Measurements from ENCODE around the gene MKNK2. TPM values are rescaled to one million over a fixed set of nuclear protein-coding genes. Genes with fewer than 3 reads are reported as not detected.

The MKNK2 gene
- total RNA-seq, 4 donors from 2014 or later, result 113 to 267 (median 193) TPM

- 83% methylated on average over 13 of the region's 21 CpGs for WGBS
- Histone ChIP-seq H3K4me3 (no peak overlapping the region), H3K27ac (replicated peaks in 1 of 4) (peak overlapping the region; percentile 23 to 74 (median 40)), H3K36me3 (peaks cover 0 to 7% (median 2%) of the 10 kb centered on the region in 4 donors), H3K4me1 (peaks cover 15 to 38% (median 35%) of the 10 kb centered on the region in 4 donors), H3K27me3 (no peaks in the 10 kb centered on the region), H3K9me3 (no peaks in the 10 kb centered on the region)
- intact Hi-C loops (cut with DNase I), result no loop called here
- TF ChIP-seq POLR2AphosphoS5 (IDR thresholded peaks at IDR 0.05) (no peak), EP300 (IDR thresholded peaks at IDR 0.05) (no peak), POLR2A (IDR thresholded peaks at IDR 0.05; ENCODE audit: low read depth) (no peak)
- TF ChIP-seq, protein P1, sequence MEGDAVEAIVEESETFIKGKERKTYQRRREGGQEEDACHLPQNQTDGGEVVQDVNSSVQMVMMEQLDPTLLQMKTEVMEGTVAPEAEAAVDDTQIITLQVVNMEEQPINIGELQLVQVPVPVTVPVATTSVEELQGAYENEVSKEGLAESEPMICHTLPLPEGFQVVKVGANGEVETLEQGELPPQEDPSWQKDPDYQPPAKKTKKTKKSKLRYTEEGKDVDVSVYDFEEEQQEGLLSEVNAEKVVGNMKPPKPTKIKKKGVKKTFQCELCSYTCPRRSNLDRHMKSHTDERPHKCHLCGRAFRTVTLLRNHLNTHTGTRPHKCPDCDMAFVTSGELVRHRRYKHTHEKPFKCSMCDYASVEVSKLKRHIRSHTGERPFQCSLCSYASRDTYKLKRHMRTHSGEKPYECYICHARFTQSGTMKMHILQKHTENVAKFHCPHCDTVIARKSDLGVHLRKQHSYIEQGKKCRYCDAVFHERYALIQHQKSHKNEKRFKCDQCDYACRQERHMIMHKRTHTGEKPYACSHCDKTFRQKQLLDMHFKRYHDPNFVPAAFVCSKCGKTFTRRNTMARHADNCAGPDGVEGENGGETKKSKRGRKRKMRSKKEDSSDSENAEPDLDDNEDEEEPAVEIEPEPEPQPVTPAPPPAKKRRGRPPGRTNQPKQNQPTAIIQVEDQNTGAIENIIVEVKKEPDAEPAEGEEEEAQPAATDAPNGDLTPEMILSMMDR (IDR thresholded peaks at IDR 0.05), result no peak
- DNase-seq (ENCODE audit: extremely low spot score), result no peak
Measured at GRCh38 chr19:2012941-2013682, 37.9 kb downstream of the MKNK2 start.

GRCh38 chr19:2011169-2011568 is 39.9 kb downstream of the MKNK2 start:
- Histone ChIP-seq H3K27me3 (no peaks in the 10 kb centered on the region), H3K9me3 (no peaks in the 10 kb centered on the region), H3K27ac (replicated peaks in 1 of 4) (no peak overlapping the region), H3K36me3 (peaks cover 0 to 7% (median 2%) of the 10 kb centered on the region in 4 donors), H3K4me1 (peaks cover 10 to 37% (median 29%) of the 10 kb centered on the region in 4 donors), H3K4me3 (no peak overlapping the region)
- 89% methylated on average over 12 of the region's 12 CpGs for WGBS
- DNase-seq (ENCODE audit: extremely low spot score), result no peak
- intact Hi-C loops (cut with DNase I), result no loop called here
- TF ChIP-seq POLR2A (IDR thresholded peaks at IDR 0.05; ENCODE audit: low read depth), result no peak
- TF ChIP-seq, protein P1 (IDR thresholded peaks at IDR 0.05), result no peak

- no peak for TF ChIP-seq POLR2AphosphoS5 (IDR thresholded peaks at IDR 0.05)
- intact Hi-C loops (cut with DNase I), result no loop called here
- Histone ChIP-seq H3K4me1 (peaks cover 9 to 35% (median 27%) of the 10 kb centered on the region in 4 donors), H3K9me3 (no peaks in the 10 kb centered on the region), H3K36me3 (peaks cover 0 to 7% (median 2%) of the 10 kb centered on the region in 4 donors), H3K27ac (replicated peaks in 1 of 4) (no peak overlapping the region), H3K4me3 (no peak overlapping the region), H3K27me3 (no peaks in the 10 kb centered on the region)
- 96% methylated on average over 15 of the region's 20 CpGs for WGBS
- DNase-seq (ENCODE audit: extremely low spot score), result no peak
Measured at GRCh38 chr19:2010135-2010668, 40.8 kb downstream of the MKNK2 start.

DNA sequence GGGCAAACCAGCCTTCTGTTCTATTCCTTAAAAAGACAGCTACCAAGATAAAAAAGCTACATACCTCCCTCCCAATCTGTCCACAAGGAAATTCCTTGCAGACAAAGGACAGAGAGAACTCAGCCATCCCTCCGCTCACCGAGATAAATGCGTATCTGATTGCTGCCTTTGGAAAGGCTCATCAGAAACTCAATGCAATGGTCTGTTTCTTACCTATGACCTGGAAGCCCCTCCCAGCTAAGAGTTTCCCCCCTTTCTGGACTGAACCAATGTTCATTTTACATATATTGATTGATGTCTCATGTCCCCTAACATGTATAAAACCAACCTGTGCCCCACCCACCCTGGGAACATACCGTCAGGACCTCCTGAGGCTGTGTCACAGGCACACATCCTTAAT is 47.2 kb downstream of the MKNK2 start:
- H3K27me3 ChIP-seq, result no peaks in the 10 kb centered on the region
- intact Hi-C loops (cut with DNase I), result no loop called here
- H3K4me3 ChIP-seq, result no peak overlapping the region
- TF ChIP-seq POLR2A (IDR thresholded peaks at IDR 0.05; ENCODE audit: low read depth) (no peak), POLR2AphosphoS5 (IDR thresholded peaks at IDR 0.05) (peak in 1 of 2 donors; percentile 16)
- no peak for DNase-seq (ENCODE audit: extremely low spot score)
- H3K4me1 ChIP-seq, result peaks cover 0 to 14% (median 4%) of the 10 kb centered on the region in 4 donors
- WGBS, result 77% methylated on average over 4 of the region's 4 CpGs
- peak overlapping the region; percentile 34 to 63 (median 56) for H3K27ac ChIP-seq (replicated peaks in 1 of 4)
- no peaks in the 10 kb centered on the region for H3K9me3 ChIP-seq
- peaks cover 14 to 43% (median 29%) of the 10 kb centered on the region in 4 donors for H3K36me3 ChIP-seq

DNA sequence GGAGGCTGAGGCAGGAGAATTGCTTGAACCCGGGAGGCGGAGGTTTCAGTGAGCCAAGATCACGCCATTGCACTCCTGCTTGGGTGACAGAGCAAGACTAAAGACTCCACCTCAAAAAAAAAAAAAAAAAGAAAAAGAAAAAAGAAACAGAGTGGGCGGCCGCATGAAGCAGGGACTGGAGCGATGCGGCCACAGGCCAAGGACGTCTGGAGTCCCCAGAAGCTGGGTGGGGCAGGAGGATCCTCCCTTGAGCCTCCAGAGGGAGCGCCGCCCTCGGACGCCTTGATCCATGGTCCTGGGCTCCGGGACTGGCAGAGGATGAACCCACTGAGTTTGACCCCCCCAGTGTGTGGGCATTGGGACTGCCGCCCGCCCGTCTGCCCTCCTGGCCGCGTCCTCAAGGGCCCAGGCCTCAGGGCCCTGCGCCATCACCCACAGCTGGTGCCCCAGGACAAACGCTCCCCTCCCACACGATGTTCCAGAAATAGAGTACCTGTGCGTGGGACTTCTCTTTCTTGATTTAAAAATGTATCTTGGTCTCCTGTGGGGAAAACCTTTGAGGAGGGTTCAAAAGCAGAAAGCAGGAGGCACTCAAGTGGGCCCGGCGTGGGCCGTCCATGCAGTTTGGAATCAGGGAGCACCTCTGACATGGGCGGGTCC is 51.1 kb downstream of the MKNK2 start:
- no peak for TF ChIP-seq EP300 (IDR thresholded peaks at IDR 0.05)
- no peak for TF ChIP-seq POLR2A (IDR thresholded peaks at IDR 0.05; ENCODE audit: low read depth)
- TF ChIP-seq POLR2AphosphoS5 (IDR thresholded peaks at IDR 0.05), result no peak
- TF ChIP-seq, protein P1 (IDR thresholded peaks at IDR 0.05), result no peak
- Histone ChIP-seq H3K27me3 (no peaks in the 10 kb centered on the region), H3K27ac (replicated peaks in 1 of 4) (no peak overlapping the region), H3K9me3 (no peaks in the 10 kb centered on the region), H3K36me3 (peaks cover 22 to 81% (median 53%) of the 10 kb centered on the region in 4 donors), H3K4me1 (peaks cover 0 to 8% (median 4%) of the 10 kb centered on the region in 4 donors), H3K4me3 (no peak overlapping the region)
- intact Hi-C loops (cut with DNase I), result no loop called here
- 89% methylated on average over 22 of the region's 26 CpGs for WGBS
- DNase-seq (ENCODE audit: extremely low spot score), result no peak
